PC-9 (cell line): ENCODE data around the gene CILP2. TPM values are rescaled to one million over a fixed set of nuclear protein-coding genes. Genes with fewer than 3 reads are reported as not detected.

Source experiments
- BruUV-seq: library from RNA; stranded (reverse); fragments of 400-500 nt; replicated peaks from 2 replicates; lab custom pipeline; 2021; lab: Mats Ljungman, UMichigan
- CTCF ChIA-PET: fragments of 300-600 bp; sonication (Branson Sonifier 250); formaldehyde crosslinking; loops from one replicate; lab custom pipeline; 2022; ENCODE audit warnings: antibody characterized with exemption; lab: Charles Lee
- POLR2A ChIA-PET: fragments of 300-600 bp; sonication (Branson Sonifier 250); formaldehyde crosslinking; loops from one replicate; lab custom pipeline; 2022; ENCODE audit warnings: antibody characterized with exemption; ENCODE audit not compliant: unreplicated experiment; lab: Charles Lee
- DNase-seq, 2 experiments: peaks; one replicate each; pipeline versions ENCODE4 v3.0.0 to v3.0.0-alpha.2; 2015 to 2022; ENCODE audit warnings: mixed read lengths in 1 of 2
- H2AFZ ChIP-seq: fragments of 200-600 bp; sonication (generic); 2 replicates; pipeline ENCODE4 v1.8.1; 2017; ENCODE audit warnings: antibody characterized with exemption
- H3F3A ChIP-seq: fragments of 200-600 bp; sonication (generic); 2 replicates; pipeline ENCODE4 v1.8.1; 2017; ENCODE audit warnings: antibody characterized with exemption, mild to moderate bottlenecking, low read depth; ENCODE audit not compliant: insufficient read depth
- H3K27ac ChIP-seq: fragments of 200-600 bp; sonication (generic); 2 replicates; pipeline ENCODE4 v1.6.1; 2016; ENCODE audit warnings: mixed run types
- H3K27me3 ChIP-seq: fragments of 200-600 bp; sonication (generic); 2 replicates; pipeline ENCODE4 v1.6.1; 2016; ENCODE audit warnings: low read depth, mixed run types; ENCODE audit not compliant: insufficient read depth
- H3K36me3 ChIP-seq: fragments of 200-600 bp; sonication (generic); 2 replicates; pipeline ENCODE4 v1.6.1; 2016; ENCODE audit warnings: low read depth, mixed run types
- H3K4me1 ChIP-seq: fragments of 200-600 bp; sonication (generic); replicated peaks from 2 replicates; pipeline ENCODE4 v1.6.1; 2016; ENCODE audit warnings: mixed run types; ENCODE audit not compliant: insufficient read depth
- H3K4me2 ChIP-seq: fragments of 200-600 bp; sonication (generic); 2 replicates; pipeline ENCODE4 v1.6.1; 2017; ENCODE audit warnings: mixed run types
- H3K4me3 ChIP-seq: fragments of 200-600 bp; sonication (generic); 2 replicates; pipeline ENCODE4 v1.6.1; 2016; ENCODE audit warnings: mixed run types
- H3K79me2 ChIP-seq: fragments of 200-600 bp; sonication (generic); 2 replicates; pipeline ENCODE4 v1.6.1; 2017; ENCODE audit warnings: low read depth, mixed run types
- H3K9me2 ChIP-seq: fragments of 200-600 bp; sonication (generic); 2 replicates; pipeline ENCODE4 v1.8.1; 2017; ENCODE audit warnings: mild to moderate bottlenecking; ENCODE audit not compliant: insufficient read depth
- H3K9me3 ChIP-seq: fragments of 200-600 bp; sonication (generic); 2 replicates; pipeline ENCODE4 v1.8.1; 2016; ENCODE audit warnings: low read depth; ENCODE audit not compliant: insufficient read depth
- H4K20me1 ChIP-seq: fragments of 200-600 bp; sonication (generic); 2 replicates; pipeline ENCODE4 v1.8.1; 2017; ENCODE audit not compliant: insufficient read depth
- EZH2 ChIP-seq: fragments of 200-600 bp; sonication (generic); IDR thresholded peaks from 2 replicates; pipeline ENCODE4 v1.8.0; 2017; ENCODE audit warnings: antibody characterized with exemption, low read depth
- intact Hi-C: fragments of 100-400 bp; cut with micrococcal nuclease; formaldehyde crosslinking; loops from one replicate; pipeline ENCODE4 v1.10.0; 2022; ENCODE audit not compliant: unreplicated experiment
- total RNA-seq: library from RNA; stranded (reverse); gene quantifications from 2 replicates; pipeline ENCODE4 v1.2.3, GENCODE V29; 2021
- TF ChIP-seq, protein P1 (sequence below): fragments of 200-600 bp; sonication (generic); conservative IDR thresholded peaks from 2 replicates; pipeline ENCODE4 v1.6.1; 2017; ENCODE audit warnings: mixed run types, antibody characterized with exemption, mild to moderate bottlenecking, moderate library complexity

Gene CILP2
- total RNA-seq, 1 experiment from 2014 or later: 1.1 TPM

DNA sequence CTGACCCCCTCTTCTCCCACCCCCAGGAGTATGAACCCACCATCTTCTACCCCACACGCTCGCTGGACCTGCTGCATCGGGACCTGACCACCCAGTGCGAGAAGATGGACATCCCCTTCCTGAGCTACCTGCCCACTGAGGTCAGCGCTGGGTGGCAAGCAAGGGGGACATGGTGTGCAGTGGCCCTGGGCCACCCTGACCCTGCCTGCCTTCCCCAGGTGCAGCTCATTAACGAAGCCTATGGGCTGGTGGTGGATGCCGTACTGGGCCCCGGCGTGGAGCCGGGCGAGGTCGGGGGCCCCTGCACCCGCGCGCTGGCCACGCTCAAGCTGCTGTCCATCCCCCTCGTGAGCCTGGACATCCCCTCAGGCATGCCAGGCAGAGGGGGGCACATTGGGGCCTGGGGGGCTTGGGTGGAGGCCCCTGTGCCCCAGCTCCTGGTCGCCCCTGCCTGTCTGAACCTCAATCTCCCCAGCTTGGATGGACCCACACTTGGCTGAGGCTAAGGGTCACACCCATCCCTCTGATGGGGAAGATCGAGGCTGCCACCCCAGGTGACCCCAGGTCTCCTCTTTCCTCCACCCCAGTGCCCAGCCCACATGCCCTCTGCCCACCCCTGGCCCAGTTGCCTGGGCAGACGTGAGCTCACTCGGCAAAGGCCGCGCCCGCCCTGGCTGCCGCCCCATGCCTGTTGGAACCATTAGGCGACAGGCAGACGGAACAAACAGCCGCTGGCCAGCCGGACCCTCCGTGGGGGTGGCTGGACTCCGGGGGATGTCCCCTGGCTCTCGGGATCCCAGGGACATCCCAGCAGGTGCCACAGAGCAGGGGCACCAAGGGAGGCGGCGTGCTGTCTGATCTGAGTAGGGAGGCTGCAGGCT, 2.5 kb upstream of the CILP2 start:
- no peaks in the 10 kb centered on the region for H3K36me3 ChIP-seq
- H3K27me3 ChIP-seq: no peaks in the 10 kb centered on the region
- no peak overlapping the region for H3K4me2 ChIP-seq
- no peak for DNase-seq
- no TSS peak for BruUV-seq
- ChIA-PET CTCF (no interaction called here), POLR2A (no interaction called here)
- peaks cover 59% of the 10 kb centered on the region for H3F3A ChIP-seq
- TF ChIP-seq, protein P1, sequence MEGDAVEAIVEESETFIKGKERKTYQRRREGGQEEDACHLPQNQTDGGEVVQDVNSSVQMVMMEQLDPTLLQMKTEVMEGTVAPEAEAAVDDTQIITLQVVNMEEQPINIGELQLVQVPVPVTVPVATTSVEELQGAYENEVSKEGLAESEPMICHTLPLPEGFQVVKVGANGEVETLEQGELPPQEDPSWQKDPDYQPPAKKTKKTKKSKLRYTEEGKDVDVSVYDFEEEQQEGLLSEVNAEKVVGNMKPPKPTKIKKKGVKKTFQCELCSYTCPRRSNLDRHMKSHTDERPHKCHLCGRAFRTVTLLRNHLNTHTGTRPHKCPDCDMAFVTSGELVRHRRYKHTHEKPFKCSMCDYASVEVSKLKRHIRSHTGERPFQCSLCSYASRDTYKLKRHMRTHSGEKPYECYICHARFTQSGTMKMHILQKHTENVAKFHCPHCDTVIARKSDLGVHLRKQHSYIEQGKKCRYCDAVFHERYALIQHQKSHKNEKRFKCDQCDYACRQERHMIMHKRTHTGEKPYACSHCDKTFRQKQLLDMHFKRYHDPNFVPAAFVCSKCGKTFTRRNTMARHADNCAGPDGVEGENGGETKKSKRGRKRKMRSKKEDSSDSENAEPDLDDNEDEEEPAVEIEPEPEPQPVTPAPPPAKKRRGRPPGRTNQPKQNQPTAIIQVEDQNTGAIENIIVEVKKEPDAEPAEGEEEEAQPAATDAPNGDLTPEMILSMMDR: no peak
- no peak for TF ChIP-seq EZH2
- no peaks in the 10 kb centered on the region for H3K79me2 ChIP-seq
- H2AFZ ChIP-seq: no peak overlapping the region
- no peak overlapping the region for H3K4me3 ChIP-seq
- no peaks in the 10 kb centered on the region for H3K9me3 ChIP-seq
- intact Hi-C loops: loop anchor here (10.0 kb wide), 1 partner anchor 239 kb away; no protein-coding TSS in a partner anchor
- H3K9me2 ChIP-seq: no peaks in the 10 kb centered on the region
- H3K4me1 ChIP-seq: no peaks in the 10 kb centered on the region
- no peak overlapping the region for H3K27ac ChIP-seq
- peaks cover 5% of the 10 kb centered on the region; the same call in 1 of the 2 replicates for H4K20me1 ChIP-seq

DNA sequence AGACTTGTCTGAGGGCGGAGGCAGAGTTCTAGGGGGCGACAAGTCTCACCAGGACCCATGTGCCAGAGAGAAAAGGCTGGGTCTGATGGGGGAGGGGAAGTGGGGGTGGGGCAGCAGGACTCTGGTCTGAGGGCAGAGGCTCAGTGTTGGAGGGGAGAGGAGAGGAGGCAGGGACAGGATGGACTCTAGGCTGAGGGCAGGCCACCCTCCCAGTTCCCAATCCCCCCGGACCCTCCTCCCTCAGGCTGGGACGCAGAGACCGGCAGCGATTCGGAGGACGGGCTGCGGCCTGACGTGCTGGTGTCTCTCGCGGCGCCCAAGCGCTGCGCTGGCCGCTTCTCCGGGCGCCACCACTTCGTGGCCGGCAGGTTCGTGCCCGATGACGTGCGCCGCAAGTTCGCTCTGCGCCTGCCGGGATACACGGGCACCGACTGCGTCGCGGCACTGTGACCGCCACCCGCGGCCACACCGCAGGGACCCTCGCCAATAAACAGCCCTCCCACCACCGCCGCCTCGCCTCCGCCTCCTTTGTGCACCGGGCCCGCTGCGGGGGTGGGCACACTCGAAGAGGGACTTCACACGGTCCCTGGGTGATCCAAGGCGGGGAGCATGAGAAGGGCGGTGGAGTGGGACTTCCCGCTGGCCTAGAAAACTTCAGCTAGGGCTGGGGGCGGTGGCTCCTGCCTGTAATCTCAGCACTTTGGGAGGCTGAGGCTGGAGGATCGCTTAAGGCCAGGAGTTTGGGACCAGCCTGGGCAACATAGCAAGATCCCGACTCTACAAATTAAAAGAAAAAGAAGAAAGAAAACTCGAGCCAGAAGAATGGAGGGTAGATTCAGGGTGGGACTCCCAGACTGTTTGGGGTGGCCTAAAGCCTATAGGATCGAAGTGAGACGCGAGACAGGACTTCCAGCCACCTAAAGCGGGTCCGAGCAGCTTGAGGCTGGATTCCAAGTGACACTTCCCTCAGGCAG, 703 bp upstream of the CILP2 start:
- POLR2A ChIA-PET: no interaction called here
- no peaks in the 10 kb centered on the region for H3K79me2 ChIP-seq
- H3K9me3 ChIP-seq: no peaks in the 10 kb centered on the region
- H3K4me2 ChIP-seq: peak overlapping the region; percentile 68
- intact Hi-C loops: loop anchor here (10.0 kb wide), 1 partner anchor 237 kb away; no protein-coding TSS in a partner anchor
- no TSS peak for BruUV-seq
- no peaks in the 10 kb centered on the region for H3K4me1 ChIP-seq
- no peak overlapping the region for H2AFZ ChIP-seq
- no peaks in the 10 kb centered on the region for H4K20me1 ChIP-seq
- no peak for DNase-seq
- TF ChIP-seq EZH2: no peak
- TF ChIP-seq, protein P1: no peak
- peaks cover 43% of the 10 kb centered on the region; the same call in 1 of the 2 replicates for H3F3A ChIP-seq
- no peak overlapping the region for H3K27ac ChIP-seq
- CTCF ChIA-PET: no interaction called here
- H3K36me3 ChIP-seq: no peaks in the 10 kb centered on the region
- no peak overlapping the region for H3K4me3 ChIP-seq
- no peaks in the 10 kb centered on the region for H3K27me3 ChIP-seq
- H3K9me2 ChIP-seq: no peaks in the 10 kb centered on the region

- H3K4me3 ChIP-seq: peak overlapping the region; percentile 37; the same call in 1 of the 2 replicates
- intact Hi-C loops: loop anchor here (10.0 kb wide), 1 partner anchor 236 kb away; no protein-coding TSS in a partner anchor
- H3K27me3 ChIP-seq: no peaks in the 10 kb centered on the region
- peak overlapping the region; percentile 68; the same call in 1 of the 2 replicates for H3K4me2 ChIP-seq
- no peak overlapping the region for H2AFZ ChIP-seq
- H3K9me3 ChIP-seq: no peaks in the 10 kb centered on the region
- H4K20me1 ChIP-seq: no peaks in the 10 kb centered on the region
- no peaks in the 10 kb centered on the region for H3K79me2 ChIP-seq
- DNase-seq: peak in 1 of 2 experiments; percentile 48
- BruUV-seq: no TSS peak
- H3K4me1 ChIP-seq: no peaks in the 10 kb centered on the region
- H3K9me2 ChIP-seq: no peaks in the 10 kb centered on the region
- no peak overlapping the region for H3K27ac ChIP-seq
- CTCF ChIA-PET: no interaction called here
- no peak for TF ChIP-seq EZH2
- TF ChIP-seq, protein P1: no peak
- H3F3A ChIP-seq: peaks cover 31% of the 10 kb centered on the region; the same call in 1 of the 2 replicates
- no peaks in the 10 kb centered on the region for H3K36me3 ChIP-seq
- POLR2A ChIA-PET: no interaction called here
These were observed 711 bp downstream of the CILP2 start for GRCh38 chr19:19538785-19539166.
